Activated T-helper 9 cell treated with anti-CD3 and anti-CD28 coated beads, Interleukin-2, amount 50 U/mL, for 16 hours (primary cell): ENCODE measurements around the gene GRIP1.

ENCODE experiments used
- DNase-seq: peaks from one replicate; pipeline ENCODE4 v3.0.0-alpha.2; 2020; ENCODE audit warnings: low read depth

Gene GRIP1

GRCh38 chr12:66600903-66601302 is 78.0 kb downstream of the GRIP1 start:
- DNase-seq: no peak

GRCh38 chr12:66599816-66600215 is 79.1 kb downstream of the GRIP1 start:
- no peak for DNase-seq

- no peak for DNase-seq
These were observed 80.3 kb downstream of the GRIP1 start for GRCh38 chr12:66598608-66599007.

GRCh38 chr12:66598079-66598478 is 80.8 kb downstream of the GRIP1 start:
- DNase-seq: no peak

GRCh38 chr12:66596199-66596598 is 82.7 kb downstream of the GRIP1 start:
- no peak for DNase-seq

GRCh38 chr12:66594688-66595087 is 84.2 kb downstream of the GRIP1 start:
- DNase-seq: no peak

- DNase-seq: no peak
These were observed 88.4 kb downstream of the GRIP1 start for GRCh38 chr12:66590275-66590985.

- DNase-seq: no peak
These were observed 89.8 kb downstream of the GRIP1 start for GRCh38 chr12:66589095-66589494.

GRCh38 chr12:66587912-66588311 is 91.0 kb downstream of the GRIP1 start:
- DNase-seq: no peak

- DNase-seq: no peak
These were observed 94.2 kb downstream of the GRIP1 start for GRCh38 chr12:66584673-66585072.

- DNase-seq: no peak
These were observed 105.3 kb downstream of the GRIP1 start for GRCh38 chr12:66573605-66574004.

GRCh38 chr12:66572845-66573244 is 106.0 kb downstream of the GRIP1 start:
- DNase-seq: no peak

GRCh38 chr12:66571361-66571915 is 107.4 kb downstream of the GRIP1 start:
- no peak for DNase-seq

GRCh38 chr12:66563220-66563619 is 115.7 kb downstream of the GRIP1 start:
- DNase-seq: no peak

- DNase-seq: no peak
These were observed 123.8 kb downstream of the GRIP1 start for GRCh38 chr12:66555113-66555512.

- DNase-seq: no peak
These were observed 126.2 kb downstream of the GRIP1 start for GRCh38 chr12:66552716-66553115.

GRCh38 chr12:66550626-66551025 is 128.2 kb downstream of the GRIP1 start:
- DNase-seq: no peak

- no peak for DNase-seq
These were observed 129.9 kb downstream of the GRIP1 start for GRCh38 chr12:66549050-66549389.

GRCh38 chr12:66548338-66549049 is 130.4 kb downstream of the GRIP1 start:
- no peak for DNase-seq

- no peak for DNase-seq
These were observed 137.4 kb downstream of the GRIP1 start for GRCh38 chr12:66541426-66541825.

GRCh38 chr12:66539431-66539830 is 139.4 kb downstream of the GRIP1 start:
- no peak for DNase-seq

- DNase-seq: no peak
These were observed 139.9 kb downstream of the GRIP1 start for GRCh38 chr12:66538970-66539369.

GRCh38 chr12:66537876-66538275 is 141.0 kb downstream of the GRIP1 start:
- no peak for DNase-seq

- no peak for DNase-seq
These were observed 145.1 kb downstream of the GRIP1 start for GRCh38 chr12:66533767-66534166.
